PFSK-1 (cell line): ENCODE data around the gene TMEM271.

ENCODE experiments used
- POLR2AphosphoS5 ChIP-seq: IDR thresholded peaks from 2 replicates; pipeline ENCODE4 v1.6.1; 2012; ENCODE audit warnings: low read depth, mild to moderate bottlenecking, control low read depth, low read length, moderate library complexity
- REST ChIP-seq, 2 experiments: IDR thresholded peaks; 2 replicates each; pipeline versions ENCODE4 v1.6.1 to v1.8.0; 2011 to 2012; ENCODE audit warnings: low read depth in 2 of 2, low read length in 2 of 2, control low read depth in 1 of 2, inconsistent platforms in 1 of 2, mild to moderate bottlenecking in 1 of 2, moderate library complexity in 1 of 2; ENCODE audit not compliant: insufficient read depth in 1 of 2
- TAF1 ChIP-seq: IDR thresholded peaks from 2 replicates; pipeline ENCODE4 v1.6.1; 2012; ENCODE audit warnings: low read length, control low read depth, borderline replicate concordance; ENCODE audit not compliant: insufficient read depth

DNA sequence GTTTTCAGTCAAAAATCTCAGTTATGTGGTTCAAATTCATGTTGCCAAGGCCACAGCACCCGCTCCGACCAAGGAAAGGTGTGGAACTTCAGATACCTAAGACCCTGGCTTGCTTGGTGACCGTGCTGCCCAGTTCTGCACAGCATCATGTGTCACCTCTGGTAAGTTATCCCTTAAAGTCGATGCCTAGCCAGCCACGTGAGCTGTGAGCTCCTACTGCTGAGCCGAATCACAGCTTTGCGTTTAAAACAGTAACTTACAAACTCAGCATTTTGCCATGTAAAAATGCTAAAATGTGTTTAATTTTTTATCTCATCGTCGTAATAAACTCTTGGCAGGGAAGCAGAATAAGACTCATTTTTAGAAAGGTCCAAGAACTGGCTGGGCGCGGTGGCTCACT is 5.3 kb downstream of the TMEM271 start:
- no peak for TF ChIP-seq POLR2AphosphoS5
- TF ChIP-seq TAF1, result no peak
- no peak for TF ChIP-seq REST (IDR thresholded peaks at IDR 0.05; ENCODE audit: insufficient read depth in 1 of 2, low read depth in 2 of 2, low read length in 2 of 2)
